Gastrocnemius medialis (tissue), 4 donors: ENCODE measurements around the gene MCU.

ENCODE experiments used
- POLR2A ChIP-seq, 2 donors: fragments of 450-650 bp; IDR thresholded peaks; one replicate each; pipeline ENCODE4 v1.6.1; 2017; ENCODE audit warnings: antibody characterized with exemption in 2 of 2, mild to moderate bottlenecking in 2 of 2, moderate library complexity in 2 of 2
- TF ChIP-seq, protein P1 (sequence below), 5 experiments: fragments of 450-650 bp in 3 of 5; fragments of 200-600 bp in 2 of 5; sonication (generic) in 2 of 5; IDR thresholded peaks in 4 of 5; conservative IDR thresholded peaks in 1 of 5; 1 replicate in 4 of 5; 2 replicates in 1 of 5; pipeline ENCODE4 v1.5.1; 2016 to 2019; ENCODE audit warnings: antibody characterized with exemption in 5 of 5, mild to moderate bottlenecking in 3 of 5, moderate library complexity in 3 of 5

GRCh38 chr10:72667207-72667864 is 24.6 kb upstream of the MCU start:
- TF ChIP-seq, protein P1, sequence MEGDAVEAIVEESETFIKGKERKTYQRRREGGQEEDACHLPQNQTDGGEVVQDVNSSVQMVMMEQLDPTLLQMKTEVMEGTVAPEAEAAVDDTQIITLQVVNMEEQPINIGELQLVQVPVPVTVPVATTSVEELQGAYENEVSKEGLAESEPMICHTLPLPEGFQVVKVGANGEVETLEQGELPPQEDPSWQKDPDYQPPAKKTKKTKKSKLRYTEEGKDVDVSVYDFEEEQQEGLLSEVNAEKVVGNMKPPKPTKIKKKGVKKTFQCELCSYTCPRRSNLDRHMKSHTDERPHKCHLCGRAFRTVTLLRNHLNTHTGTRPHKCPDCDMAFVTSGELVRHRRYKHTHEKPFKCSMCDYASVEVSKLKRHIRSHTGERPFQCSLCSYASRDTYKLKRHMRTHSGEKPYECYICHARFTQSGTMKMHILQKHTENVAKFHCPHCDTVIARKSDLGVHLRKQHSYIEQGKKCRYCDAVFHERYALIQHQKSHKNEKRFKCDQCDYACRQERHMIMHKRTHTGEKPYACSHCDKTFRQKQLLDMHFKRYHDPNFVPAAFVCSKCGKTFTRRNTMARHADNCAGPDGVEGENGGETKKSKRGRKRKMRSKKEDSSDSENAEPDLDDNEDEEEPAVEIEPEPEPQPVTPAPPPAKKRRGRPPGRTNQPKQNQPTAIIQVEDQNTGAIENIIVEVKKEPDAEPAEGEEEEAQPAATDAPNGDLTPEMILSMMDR (IDR thresholded peaks at IDR 0.05 in 4 of 5, conservative IDR thresholded peaks at IDR 0.05 in 1 of 5) = no peak
- no peak for TF ChIP-seq POLR2A (IDR thresholded peaks at IDR 0.05)
